A549 (cell line): ENCODE measurements around the gene MORC2. TPM values are rescaled to one million over a fixed set of nuclear protein-coding genes. Genes with fewer than 3 reads are reported as not detected.

Experiments
- ATAC-seq, 2 experiments: fragments of 200-7000 bp in 1 of 2; fragments of >200 bp in 1 of 2; cut with Nextera tagmentation in 1 of 2; cut with Tn5 transposase in 1 of 2; 3 replicates each; pipeline versions ENCODE4 v1.8.0 to v1.9.1; 2018 to 2020; ENCODE audit warnings: mild to moderate bottlenecking in 1 of 2, moderate library complexity in 1 of 2
- CTCF ChIA-PET: fragments of 300-600 bp; sonication (Branson Sonifier 250); formaldehyde crosslinking; extraction: SDS; loops from one replicate; lab custom pipeline; 2021; ENCODE audit warnings: antibody characterized with exemption, inconsistent platforms; lab: Yijun Ruan, JAX
- POLR2A ChIA-PET: fragments of 350-600 bp; formaldehyde crosslinking; extraction: SDS; loops from one replicate; lab custom pipeline; 2021; ENCODE audit warnings: antibody characterized with exemption, inconsistent platforms; lab: Yijun Ruan, JAX
- DNase-seq, 2 experiments: peaks; one replicate each; pipeline versions ENCODE4 v3.0.0 to v3.0.0-alpha.2; 2011 to 2016; ENCODE audit warnings: low read depth in 1 of 2, low spot score in 1 of 2
- FAIRE-seq: peaks from 2 replicates; lab custom pipeline; 2011; peaks lifted over from hg19 to GRCh38; lab: Jason Lieb, UNC
- H3K27ac ChIP-seq, 2 experiments: fragments of >200 bp; sonication (Bioruptor Twin); formaldehyde crosslinking; 3 replicates each; pipeline ENCODE4 v1.5.1; 2016 to 2017
- H3K4me1 ChIP-seq: fragments of >200 bp; sonication (Bioruptor Twin); formaldehyde crosslinking; 3 replicates; pipeline ENCODE4 v1.6.1; 2016
- H3K4me2 ChIP-seq: fragments of >200 bp; sonication (Bioruptor Twin); formaldehyde crosslinking; 3 replicates; pipeline ENCODE4 v1.6.1; 2016
- H3K4me3 ChIP-seq: fragments of >200 bp; sonication (Bioruptor Twin); formaldehyde crosslinking; 3 replicates; pipeline ENCODE4 v1.5.1; 2016
- H3K9me3 ChIP-seq: fragments of >200 bp; sonication (Bioruptor Twin); formaldehyde crosslinking; 3 replicates; pipeline ENCODE4 v1.6.1; 2016
- CBX2 ChIP-seq: fragments of 200-600 bp; sonication (generic); IDR thresholded peaks from 2 replicates; pipeline ENCODE4 v1.6.1; 2016; ENCODE audit warnings: low read depth, mild to moderate bottlenecking, borderline replicate concordance
- EHF ChIP-seq: fragments of 250-450 bp; sonication (Bioruptor Pico); IDR thresholded peaks from 2 replicates; pipeline ENCODE4 v1.5.0; 2020; ENCODE audit warnings: mild to moderate bottlenecking
- EHMT2 ChIP-seq: fragments of 200-600 bp; sonication (generic); IDR thresholded peaks from 2 replicates; pipeline ENCODE4 v1.6.1; 2016; ENCODE audit warnings: antibody characterized with exemption, low read depth, mild to moderate bottlenecking, moderate library complexity
- FOSL2 ChIP-seq, 2 experiments: fragments of 450-650 bp in 1 of 2; fragments of >200 bp in 1 of 2; sonication (Bioruptor Twin) in 1 of 2; formaldehyde crosslinking; IDR thresholded peaks; 2 replicates each; pipeline versions ENCODE4 v1.5.0 to v1.6.1; 2016 to 2020; ENCODE audit warnings: mild to moderate bottlenecking in 1 of 2, moderate library complexity in 1 of 2
- FOXS1 ChIP-seq: fragments of 250-450 bp; sonication (Bioruptor Pico); IDR thresholded peaks from 2 replicates; pipeline ENCODE4 v1.5.0; 2020; ENCODE audit warnings: mild to moderate bottlenecking, moderate library complexity
- HDAC2 ChIP-seq: fragments of 200-600 bp; sonication (generic); IDR thresholded peaks from 2 replicates; pipeline ENCODE4 v1.6.1; 2016
- HOXA7 ChIP-seq: fragments of 250-450 bp; sonication (Bioruptor Pico); IDR thresholded peaks from 2 replicates; pipeline ENCODE4 v1.5.0; 2020; ENCODE audit warnings: mild to moderate bottlenecking, moderate library complexity
- HOXB13 ChIP-seq: fragments of 250-450 bp; sonication (Bioruptor Pico); IDR thresholded peaks from 2 replicates; pipeline ENCODE4 v1.5.0; 2020; ENCODE audit warnings: low read depth, mild to moderate bottlenecking, moderate library complexity
- JUNB ChIP-seq: fragments of >200 bp; sonication (Bioruptor Twin); formaldehyde crosslinking; IDR thresholded peaks from 2 replicates; pipeline ENCODE4 v1.6.1; 2016
- KDM1A ChIP-seq: fragments of 200-600 bp; sonication (generic); IDR thresholded peaks from 2 replicates; pipeline ENCODE4 v1.6.1; 2016; ENCODE audit warnings: low read depth, mild to moderate bottlenecking
- MAFK ChIP-seq: fragments of 450-650 bp; IDR thresholded peaks from 2 replicates; pipeline ENCODE4 v1.6.1; 2014; ENCODE audit not compliant: partially characterized antibody
- MAZ ChIP-seq: fragments of 150-350 bp; IDR thresholded peaks from 2 replicates; pipeline ENCODE4 v1.6.1; 2014; ENCODE audit warnings: antibody characterized with exemption, low read depth, low read length, borderline replicate concordance
- MYC ChIP-seq: IDR thresholded peaks from 2 replicates; pipeline ENCODE4 v1.6.1; 2012; ENCODE audit warnings: mild to moderate bottlenecking, inconsistent platforms, low read length, improper control_type of control experiment, borderline replicate concordance
- NFE2L2 ChIP-seq: fragments of 150-350 bp; conservative IDR thresholded peaks from 2 replicates; pipeline ENCODE4 v1.6.1; 2014; ENCODE audit warnings: low read length
- NPAS2 ChIP-seq: fragments of 250-450 bp; sonication (Bioruptor Pico); IDR thresholded peaks from 2 replicates; pipeline ENCODE4 v1.8.0; 2022; ENCODE audit warnings: mild to moderate bottlenecking, moderate library complexity, borderline replicate concordance
- PHF8 ChIP-seq: fragments of 200-600 bp; sonication (generic); IDR thresholded peaks from 2 replicates; pipeline ENCODE4 v1.6.1; 2016; ENCODE audit warnings: low read depth, mild to moderate bottlenecking, antibody characterized with exemption, moderate library complexity, borderline replicate concordance
- POLR2A ChIP-seq: IDR thresholded peaks from 2 replicates; pipeline ENCODE4 v1.6.1; 2012; ENCODE audit warnings: mild to moderate bottlenecking, low read length
- POLR2AphosphoS2 ChIP-seq: conservative IDR thresholded peaks from 2 replicates; pipeline ENCODE4 v1.6.1; 2012; ENCODE audit warnings: low read length, improper control_type of control experiment, inconsistent platforms
- RFX5 ChIP-seq: fragments of 450-650 bp; IDR thresholded peaks from 2 replicates; pipeline ENCODE4 v1.7.1; 2014; ENCODE audit warnings: antibody characterized with exemption, mild to moderate bottlenecking, moderate library complexity
- RNF2 ChIP-seq: fragments of 200-600 bp; sonication (generic); IDR thresholded peaks from 2 replicates; pipeline ENCODE4 v1.6.1; 2016; ENCODE audit warnings: low read depth, mild to moderate bottlenecking, antibody characterized with exemption, moderate library complexity, borderline replicate concordance
- SMC3 ChIP-seq: fragments of >200 bp; sonication (Bioruptor Twin); formaldehyde crosslinking; IDR thresholded peaks from 3 replicates; pipeline ENCODE4 v1.6.1; 2018; ENCODE audit warnings: inconsistent platforms
- SREBF2 ChIP-seq: fragments of 450-650 bp; IDR thresholded peaks from 2 replicates; pipeline ENCODE4 v1.6.1; 2014; ENCODE audit warnings: mild to moderate bottlenecking, moderate library complexity
- ZC3H11A ChIP-seq: fragments of 450-650 bp; IDR thresholded peaks from 2 replicates; pipeline ENCODE4 v1.6.1; 2014; ENCODE audit warnings: antibody characterized with exemption, mild to moderate bottlenecking
- ZNF302 ChIP-seq: fragments of 250-450 bp; sonication (Bioruptor Pico); IDR thresholded peaks from 2 replicates; pipeline ENCODE4 v1.9.0; 2021; ENCODE audit warnings: inconsistent platforms, mild to moderate bottlenecking, moderate library complexity
- ZSCAN20 ChIP-seq: fragments of 250-450 bp; sonication (Bioruptor Pico); IDR thresholded peaks from 2 replicates; pipeline ENCODE4 v1.8.0; 2022; ENCODE audit warnings: mild to moderate bottlenecking, moderate library complexity
- WGBS: methylation state at CpG from one replicate; pipeline ENCODE4 v1.1.6; 2017; ENCODE audit errors: missing lambda C conversion rate; 5-methylcytosine and 5-hydroxymethylcytosine counted together
- polyA plus RNA-seq, 4 experiments: library from polyadenylated mRNA; depleted of rRNA in 3 of 4; stranded (reverse); fragments of >200 nt; fragmentation: RNase III in 1 of 4; extraction: RNeasy Plus Mini Kit Qiagen cat#74134 plus additional on column Dnase treatment in 1 of 4; gene quantifications; 2 replicates in 3 of 4; 3 replicates in 1 of 4; pipeline ENCODE4 v1.2.3, GENCODE V29; 2011 to 2017
- TF ChIP-seq, protein P1 (sequence below): fragments of >200 bp; sonication (Bioruptor Twin); formaldehyde crosslinking; IDR thresholded peaks from 3 replicates; pipeline ENCODE4 v1.6.1; 2016
- TF ChIP-seq, protein P2 (sequence below): IDR thresholded peaks from 2 replicates; pipeline ENCODE4 v1.6.1; 2012; ENCODE audit warnings: low read depth, borderline replicate concordance
- TF ChIP-seq, protein P3 (sequence below): fragments of 450-650 bp; IDR thresholded peaks from 2 replicates; pipeline ENCODE4 v1.6.1; 2014; ENCODE audit warnings: antibody characterized with exemption

The MORC2 gene
- polyA plus RNA-seq, 2 of the 4 experiments (the other 2 are of a cell fraction), result 14.8 to 16.0 TPM

DNA sequence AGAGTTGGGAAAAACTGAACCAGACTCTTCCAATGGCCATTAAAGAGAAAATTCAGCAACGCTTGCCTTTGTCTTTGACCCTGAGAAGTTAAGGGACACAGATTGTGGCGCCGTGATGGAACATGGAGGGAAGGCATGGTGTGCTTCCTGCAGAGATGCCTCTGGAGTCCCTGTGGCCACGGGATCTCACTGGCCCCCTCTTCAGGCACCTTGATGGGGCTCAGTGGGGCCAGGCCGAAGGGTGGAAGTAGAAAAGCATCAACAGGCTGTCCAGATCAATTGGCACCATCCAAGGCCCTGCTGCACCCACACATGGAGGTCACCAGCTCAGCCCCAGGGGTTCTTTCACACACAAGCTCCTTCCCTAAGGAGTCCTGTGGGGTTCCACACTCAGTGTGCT, 42.9 kb downstream of the MORC2 start:
- TF ChIP-seq NPAS2, result no peak
- no peaks in the 10 kb centered on the region for H3K9me3 ChIP-seq
- FAIRE-seq (no peak), ATAC-seq (no peak), DNase-seq (no peak)
- H3K4me3 ChIP-seq, result no peak overlapping the region
- H3K4me2 ChIP-seq, result no peak overlapping the region
- ChIA-PET CTCF (interaction anchor here (0.5 to 1.2 kb wide), 3 partner anchors 162 to 1336 kb away, joined by 3 to 5 read pairs (median 4); no protein-coding TSS in a partner anchor), POLR2A (no interaction called here)
- 100% methylated on average over 5 of the region's 5 CpGs for WGBS
- no peak overlapping the region for H3K27ac ChIP-seq
- H3K4me1 ChIP-seq, result peaks cover 7% of the 10 kb centered on the region; the same call in 1 of the 3 replicates

DNA sequence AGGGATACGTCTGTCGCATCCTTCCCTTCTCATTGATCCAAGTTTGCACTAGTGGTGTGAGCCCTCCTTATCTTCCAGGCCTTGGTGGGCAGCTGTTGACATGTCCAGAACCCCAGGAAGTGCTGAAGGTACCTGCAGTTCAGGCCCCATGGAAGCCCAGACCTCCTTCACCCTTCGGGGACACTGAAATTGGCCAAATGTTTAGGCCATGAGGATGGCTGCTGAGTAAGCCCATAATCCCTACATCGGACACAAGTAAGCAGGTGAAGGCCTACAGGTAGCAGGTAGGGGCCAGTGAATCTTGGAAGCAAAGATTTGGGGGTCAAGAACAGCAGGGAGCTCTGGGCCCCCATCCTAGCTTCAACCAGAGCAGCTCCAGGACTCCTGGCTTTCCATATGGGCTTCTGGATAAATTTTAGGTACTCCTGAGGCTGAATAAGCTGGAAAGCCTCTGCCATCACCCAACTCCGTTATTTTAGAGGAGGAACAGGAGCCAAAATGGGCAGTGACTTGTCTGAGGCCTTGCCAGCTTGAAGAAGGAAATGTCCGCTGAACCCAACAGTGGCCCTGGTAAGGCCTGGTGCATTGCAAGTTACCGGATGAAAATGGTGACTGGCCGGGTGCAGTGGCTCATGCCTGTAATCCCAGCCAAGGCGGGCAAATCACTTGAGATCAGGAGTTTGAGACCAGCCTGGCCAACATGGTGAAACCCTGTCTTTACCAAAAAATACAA, 45.2 kb downstream of the MORC2 start:
- no peaks in the 10 kb centered on the region for H3K9me3 ChIP-seq
- H3K4me3 ChIP-seq, result no peak overlapping the region
- no peak overlapping the region for H3K27ac ChIP-seq
- no peak overlapping the region for H3K4me2 ChIP-seq
- WGBS, result 93% methylated on average over 9 of the region's 9 CpGs
- ChIA-PET POLR2A (no interaction called here), CTCF (interaction anchor here (0.6 to 9.6 kb wide), 6 partner anchors 13 to 168 kb away, joined by 3 to 138 read pairs (median 4); no protein-coding TSS in a partner anchor)
- H3K4me1 ChIP-seq, result peaks cover 14% of the 10 kb centered on the region; the same call in 1 of the 3 replicates
- no peak for ATAC-seq
- no peak for FAIRE-seq
- DNase-seq, result no peak
- TF ChIP-seq ZSCAN20 (CRISPR knock-in tag), result no peak
- TF ChIP-seq EHF (CRISPR knock-in tag), result no peak
- TF ChIP-seq ZC3H11A, result no peak
- no peak for TF ChIP-seq HOXB13
- TF ChIP-seq JUNB, result no peak
- TF ChIP-seq CBX2, result no peak
- TF ChIP-seq POLR2A, result no peak
- TF ChIP-seq, protein P1, sequence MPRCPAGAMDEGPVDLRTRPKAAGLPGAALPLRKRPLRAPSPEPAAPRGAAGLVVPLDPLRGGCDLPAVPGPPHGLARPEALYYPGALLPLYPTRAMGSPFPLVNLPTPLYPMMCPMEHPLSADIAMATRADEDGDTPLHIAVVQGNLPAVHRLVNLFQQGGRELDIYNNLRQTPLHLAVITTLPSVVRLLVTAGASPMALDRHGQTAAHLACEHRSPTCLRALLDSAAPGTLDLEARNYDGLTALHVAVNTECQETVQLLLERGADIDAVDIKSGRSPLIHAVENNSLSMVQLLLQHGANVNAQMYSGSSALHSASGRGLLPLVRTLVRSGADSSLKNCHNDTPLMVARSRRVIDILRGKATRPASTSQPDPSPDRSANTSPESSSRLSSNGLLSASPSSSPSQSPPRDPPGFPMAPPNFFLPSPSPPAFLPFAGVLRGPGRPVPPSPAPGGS, result no peak
- no peak for TF ChIP-seq POLR2AphosphoS2
- TF ChIP-seq SMC3, result no peak
- TF ChIP-seq, protein P2, sequence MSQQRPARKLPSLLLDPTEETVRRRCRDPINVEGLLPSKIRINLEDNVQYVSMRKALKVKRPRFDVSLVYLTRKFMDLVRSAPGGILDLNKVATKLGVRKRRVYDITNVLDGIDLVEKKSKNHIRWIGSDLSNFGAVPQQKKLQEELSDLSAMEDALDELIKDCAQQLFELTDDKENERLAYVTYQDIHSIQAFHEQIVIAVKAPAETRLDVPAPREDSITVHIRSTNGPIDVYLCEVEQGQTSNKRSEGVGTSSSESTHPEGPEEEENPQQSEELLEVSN, result no peak
- TF ChIP-seq RNF2, result no peak
- TF ChIP-seq HDAC2, result no peak
- no peak for TF ChIP-seq FOSL2 (IDR thresholded peaks at IDR 0.05)
- TF ChIP-seq FOSL2 (CRISPR knock-in tag; IDR thresholded peaks at IDR 0.05), result no peak
- TF ChIP-seq MYC, result no peak
- TF ChIP-seq NPAS2, result no peak
- no peak for TF ChIP-seq PHF8
- no peak for TF ChIP-seq ZNF302 (CRISPR knock-in tag)
- TF ChIP-seq MAZ, result no peak

DNA sequence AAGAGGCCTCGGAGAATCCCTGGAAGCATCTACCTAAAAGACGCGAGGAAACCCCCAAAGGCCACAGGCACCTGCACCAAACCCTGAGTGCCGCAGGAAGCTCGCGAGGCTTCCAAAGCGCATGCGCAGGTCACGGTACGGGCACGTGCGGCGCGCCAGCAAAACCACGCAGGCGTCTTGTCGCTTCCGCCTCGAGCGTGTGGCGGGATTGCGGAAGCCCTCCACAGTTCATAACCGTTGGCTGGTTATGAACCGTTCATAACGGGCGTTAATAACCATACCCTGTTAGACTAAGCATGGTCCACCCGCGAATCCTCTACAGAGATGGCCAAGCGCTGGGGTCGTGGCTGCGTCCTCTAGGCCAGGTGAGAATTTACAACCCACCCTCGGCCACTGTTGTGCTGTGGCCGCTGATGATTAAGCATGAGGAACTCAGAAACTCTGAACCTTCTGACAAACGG, 46.4 kb downstream of the MORC2 start:
- no peak overlapping the region for H3K4me2 ChIP-seq
- 81% methylated on average over 20 of the region's 34 CpGs for WGBS
- H3K4me3 ChIP-seq, result no peak overlapping the region
- DNase-seq (peak in 1 of 2 experiments; percentile 23), FAIRE-seq (no peak), ATAC-seq (no peak)
- peaks cover 14% of the 10 kb centered on the region; the same call in 1 of the 3 replicates for H3K4me1 ChIP-seq
- H3K9me3 ChIP-seq, result no peaks in the 10 kb centered on the region
- ChIA-PET POLR2A (interaction anchor here (0.6 to 0.7 kb wide), 3 partner anchors 350 to 444 kb away, joined by 3 to 6 read pairs (median 4); no protein-coding TSS in a partner anchor), CTCF (interaction anchor here (0.6 to 9.6 kb wide), 9 partner anchors 9 to 162 kb away, joined by 3 to 138 read pairs (median 5); no protein-coding TSS in a partner anchor)
- TF ChIP-seq EHMT2 (no peak), NFE2L2 (no peak), ZSCAN20 (CRISPR knock-in tag) (no peak), POLR2A (no peak), FOXS1 (CRISPR knock-in tag) (no peak), RNF2 (no peak), HOXA7 (CRISPR knock-in tag) (no peak), RFX5 (no peak), SREBF2 (no peak), ZNF302 (CRISPR knock-in tag) (no peak), HOXB13 (no peak), FOSL2 (IDR thresholded peaks at IDR 0.05) (no peak), FOSL2 (CRISPR knock-in tag; IDR thresholded peaks at IDR 0.05) (no peak), KDM1A (no peak), MAFK (no peak), HDAC2 (no peak), CBX2 (no peak), SMC3 (no peak), ZC3H11A (no peak)
- TF ChIP-seq, protein P3, sequence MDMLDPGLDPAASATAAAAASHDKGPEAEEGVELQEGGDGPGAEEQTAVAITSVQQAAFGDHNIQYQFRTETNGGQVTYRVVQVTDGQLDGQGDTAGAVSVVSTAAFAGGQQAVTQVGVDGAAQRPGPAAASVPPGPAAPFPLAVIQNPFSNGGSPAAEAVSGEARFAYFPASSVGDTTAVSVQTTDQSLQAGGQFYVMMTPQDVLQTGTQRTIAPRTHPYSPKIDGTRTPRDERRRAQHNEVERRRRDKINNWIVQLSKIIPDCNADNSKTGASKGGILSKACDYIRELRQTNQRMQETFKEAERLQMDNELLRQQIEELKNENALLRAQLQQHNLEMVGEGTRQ, result no peak
- H3K27ac ChIP-seq, result no peak overlapping the region
